Esophagus (tissue), 2 donors: ENCODE data around the gene TTLL12. TPM values are rescaled to one million over a fixed set of nuclear protein-coding genes. Genes with fewer than 3 reads are reported as not detected.

Experiments
- H3K27ac ChIP-seq, 2 donors: one replicate each; pipeline ENCODE4 v1.5.1; 2013; ENCODE audit warnings: low read depth in 2 of 2, mild to moderate bottlenecking in 2 of 2, inconsistent platforms in 1 of 2, low read length in 1 of 2, moderate library complexity in 1 of 2
- H3K27me3 ChIP-seq, 2 donors: one replicate each; pipeline ENCODE4 v1.6.1; 2013; ENCODE audit warnings: low read length in 2 of 2, control low read depth in 1 of 2, mild to moderate bottlenecking in 1 of 2; ENCODE audit not compliant: insufficient read depth in 2 of 2, control insufficient read depth in 1 of 2
- H3K36me3 ChIP-seq, 2 donors: one replicate each; pipeline ENCODE4 v1.6.1; 2013; ENCODE audit warnings: low read length in 1 of 2; ENCODE audit not compliant: control insufficient read depth in 2 of 2, insufficient read depth in 2 of 2
- H3K4me1 ChIP-seq, 2 donors: one replicate each; pipeline ENCODE4 v1.6.1; 2013; ENCODE audit warnings: low read length in 1 of 2; ENCODE audit not compliant: control insufficient read depth in 2 of 2, insufficient read depth in 2 of 2
- H3K4me3 ChIP-seq, 2 donors: one replicate each; pipeline ENCODE4 v1.5.1; 2013; ENCODE audit warnings: low read length in 2 of 2, mild to moderate bottlenecking in 2 of 2, low read depth in 1 of 2, moderate library complexity in 1 of 2
- H3K9me3 ChIP-seq, 2 donors: one replicate each; pipeline ENCODE4 v1.6.1; 2013; ENCODE audit warnings: mild to moderate bottlenecking in 2 of 2, low read depth in 1 of 2, low read length in 1 of 2, moderate library complexity in 1 of 2; ENCODE audit not compliant: control insufficient read depth in 2 of 2, insufficient read depth in 1 of 2
- WGBS, 2 donors: extraction: QIAGEN DNeasy Blood & Tissue Kit; methylation state at CpG; one replicate each; pipeline ENCODE4 v1.1.7; 2013; 5-methylcytosine and 5-hydroxymethylcytosine counted together
- polyA plus RNA-seq, 2 donors: library from polyadenylated mRNA; stranded (reverse); fragments of 200-250 nt; gene quantifications; one replicate each; pipeline ENCODE4 v1.2.3, GENCODE V29; 2013
- donor health status: healthy with polysubstance abuse.
- donor health status: Bipolar disorder and iron deficiency.

Gene TTLL12
- polyA plus RNA-seq, 2 donors, result 79.5 to 96.4 TPM

DNA sequence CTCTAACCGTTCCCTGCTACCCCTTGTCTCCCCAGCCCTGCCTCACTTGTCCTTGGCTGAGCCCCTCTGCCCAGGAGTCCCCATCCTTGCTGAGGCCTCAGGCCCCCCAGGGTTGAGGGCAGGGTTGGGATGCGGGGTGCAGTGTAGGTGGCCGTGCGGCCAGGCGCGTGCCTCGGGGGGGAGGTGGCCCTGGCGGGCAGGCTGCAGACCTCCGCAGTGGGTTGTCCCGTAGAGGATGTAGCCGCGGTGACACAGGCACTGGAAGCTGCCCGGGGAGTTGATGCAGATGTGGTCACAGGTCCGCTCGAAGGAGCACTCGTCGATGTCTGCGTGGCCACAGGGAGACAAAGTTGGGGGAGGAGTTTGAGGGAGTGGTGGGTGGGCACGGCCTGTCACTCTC is 41.9 kb upstream of the TTLL12 start:
- Histone ChIP-seq H3K9me3 (no peaks in the 10 kb centered on the region), H3K4me1 (no peaks in the 10 kb centered on the region), H3K27me3 (no peaks in the 10 kb centered on the region), H3K4me3 (no peak overlapping the region), H3K27ac (no peak overlapping the region), H3K36me3 (no peaks in the 10 kb centered on the region)
- WGBS, 2 donors, result 84 to 85% methylated on average over 19 of the region's 19 CpGs

DNA sequence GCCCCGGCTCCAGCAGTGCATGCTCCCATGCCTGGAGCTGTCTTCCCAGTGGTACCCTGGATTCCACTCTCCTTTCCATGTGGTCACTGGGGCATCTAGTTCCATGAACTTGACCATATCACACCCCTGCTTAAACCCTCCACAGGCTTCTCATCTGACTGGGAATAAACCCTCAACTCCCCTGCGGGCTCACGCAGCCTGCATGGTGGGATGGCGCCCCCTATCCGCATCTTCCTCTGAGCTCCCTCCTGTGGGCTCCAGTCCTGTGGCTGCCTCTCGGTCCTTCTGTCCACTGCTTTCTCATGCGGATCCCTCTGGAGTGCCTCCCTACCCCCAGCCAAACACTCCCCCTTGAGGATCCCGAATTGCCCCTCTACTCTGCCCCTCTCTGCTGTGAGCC is 41.4 kb upstream of the TTLL12 start:
- no peak overlapping the region for H3K4me3 ChIP-seq
- H3K27ac ChIP-seq, result no peak overlapping the region
- H3K4me1 ChIP-seq, result no peaks in the 10 kb centered on the region
- H3K36me3 ChIP-seq, result no peaks in the 10 kb centered on the region
- no peaks in the 10 kb centered on the region for H3K27me3 ChIP-seq
- 69 to 73% methylated on average over 8 of the region's 8 CpGs for WGBS, 2 donors
- no peaks in the 10 kb centered on the region for H3K9me3 ChIP-seq

DNA sequence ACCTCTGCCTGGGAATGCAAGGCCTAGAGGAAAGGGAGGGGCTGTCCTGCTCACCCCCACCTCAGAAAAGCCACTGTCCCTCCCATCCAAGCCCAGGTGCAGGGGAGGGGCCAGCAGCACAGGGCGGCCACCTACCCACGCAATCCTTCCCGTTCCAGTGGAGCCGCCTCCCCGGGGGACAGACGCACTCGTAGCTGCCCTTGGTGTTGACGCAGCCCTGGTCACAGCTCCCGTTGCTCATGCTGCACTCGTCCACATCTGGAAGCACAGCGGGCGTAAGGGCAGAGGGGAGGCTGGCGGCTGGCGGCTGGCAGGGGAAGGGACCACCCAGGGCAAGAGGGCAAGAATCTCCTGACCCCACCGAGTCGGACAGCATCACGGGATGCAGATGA is 40.3 kb upstream of the TTLL12 start:
- 64 to 67% methylated on average over 17 of the region's 17 CpGs for WGBS, 2 donors
- H3K9me3 ChIP-seq, result no peaks in the 10 kb centered on the region
- no peaks in the 10 kb centered on the region for H3K36me3 ChIP-seq
- no peaks in the 10 kb centered on the region for H3K27me3 ChIP-seq
- H3K4me3 ChIP-seq, result no peak overlapping the region
- H3K4me1 ChIP-seq, result no peaks in the 10 kb centered on the region
- H3K27ac ChIP-seq, result no peak overlapping the region

DNA sequence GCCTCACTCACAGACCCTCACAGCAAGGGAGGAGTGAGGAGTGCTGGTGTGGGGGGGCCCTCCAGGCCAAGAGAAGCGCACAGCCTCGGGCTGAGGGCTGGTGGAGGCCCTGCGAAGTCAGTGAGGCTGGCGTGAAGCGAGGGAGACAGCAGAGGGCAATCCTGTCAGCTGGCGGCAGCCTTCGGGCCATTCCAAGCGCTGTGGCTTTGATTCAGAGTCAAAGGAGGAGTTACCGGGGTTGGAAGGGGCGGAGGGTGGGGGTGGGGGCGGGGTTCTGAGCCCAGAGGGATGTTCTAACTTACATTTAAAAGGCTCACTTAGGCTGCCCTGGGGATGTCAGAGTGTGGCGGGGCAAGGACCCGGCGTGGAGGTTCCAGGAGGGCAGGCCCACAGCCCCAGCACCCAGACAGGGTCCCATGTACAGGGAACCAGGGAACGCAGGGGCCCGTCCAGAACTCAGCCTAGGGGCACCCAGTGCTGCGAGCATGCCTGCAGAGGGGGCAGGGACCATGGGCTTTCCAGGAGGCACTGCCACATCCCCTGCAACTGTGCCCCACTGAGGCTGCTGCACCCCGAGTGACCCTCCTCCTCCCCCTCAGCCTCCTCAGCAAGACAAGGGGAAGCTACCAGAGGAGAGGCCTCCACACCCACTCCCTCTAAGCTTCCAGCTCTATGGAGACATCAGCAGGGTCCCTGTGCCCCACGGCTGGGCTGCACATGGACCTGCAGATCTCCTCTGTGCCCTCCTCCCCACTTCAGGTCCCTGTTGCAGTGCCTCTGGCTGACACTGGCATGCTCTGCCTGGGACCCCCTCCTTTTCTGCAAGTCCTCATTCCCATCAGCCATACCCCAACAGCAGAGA is 39.7 kb upstream of the TTLL12 start:
- Histone ChIP-seq H3K9me3 (no peaks in the 10 kb centered on the region), H3K27me3 (no peaks in the 10 kb centered on the region), H3K36me3 (no peaks in the 10 kb centered on the region), H3K27ac (no peak overlapping the region), H3K4me1 (no peaks in the 10 kb centered on the region), H3K4me3 (no peak overlapping the region)
- 30 to 39% methylated on average over 19 of the region's 19 CpGs for WGBS, 2 donors

DNA sequence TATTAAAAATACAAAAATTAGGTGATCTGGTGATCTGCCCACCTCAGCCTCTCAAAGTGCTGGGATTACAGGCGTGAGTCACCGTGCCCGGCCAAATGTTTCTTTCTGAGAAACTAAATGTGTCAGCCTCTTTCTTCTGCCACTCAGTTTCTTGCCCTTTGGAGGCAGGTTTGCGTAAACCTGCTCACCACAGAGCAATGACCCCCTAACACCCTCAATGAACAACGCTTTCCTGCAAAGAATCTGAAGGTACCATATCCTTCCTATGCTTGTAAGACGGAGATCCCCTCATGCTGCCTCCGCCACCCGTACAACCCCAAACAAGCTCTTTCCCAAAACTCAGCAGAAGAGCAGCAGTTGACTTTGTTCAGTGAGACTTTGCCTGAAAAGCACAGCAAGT is 38.7 kb upstream of the TTLL12 start:
- Histone ChIP-seq H3K4me1 (no peaks in the 10 kb centered on the region), H3K4me3 (no peak overlapping the region), H3K36me3 (no peaks in the 10 kb centered on the region), H3K27ac (no peak overlapping the region), H3K9me3 (no peaks in the 10 kb centered on the region), H3K27me3 (no peaks in the 10 kb centered on the region)
- WGBS, 2 donors, result 90 to 92% methylated on average over 8 of the region's 8 CpGs

DNA sequence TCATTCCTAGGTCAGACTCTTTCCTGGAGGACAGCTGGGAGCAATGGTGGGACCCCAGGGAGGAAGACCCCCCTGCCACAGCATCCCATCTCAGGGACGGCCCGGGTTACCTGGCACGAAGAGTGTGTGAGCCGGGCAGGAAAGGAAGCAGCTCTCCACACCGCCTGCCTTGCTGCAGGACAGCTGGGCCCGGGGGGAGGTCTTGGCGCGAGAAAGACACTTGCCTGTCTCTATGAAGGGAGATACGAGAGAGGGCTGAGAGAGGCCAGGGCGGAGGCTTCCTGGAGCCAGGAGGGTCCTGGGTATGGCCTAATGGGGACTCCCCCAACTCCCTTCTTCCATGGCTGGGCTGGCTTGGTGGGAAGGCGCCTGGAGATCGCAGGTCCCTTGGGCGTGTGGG is 36.1 kb upstream of the TTLL12 start:
- H3K36me3 ChIP-seq, result no peaks in the 10 kb centered on the region
- 85 to 89% methylated on average over 13 of the region's 13 CpGs for WGBS, 2 donors
- no peaks in the 10 kb centered on the region for H3K4me1 ChIP-seq
- no peaks in the 10 kb centered on the region for H3K9me3 ChIP-seq
- H3K27me3 ChIP-seq, result no peaks in the 10 kb centered on the region
- no peak overlapping the region for H3K27ac ChIP-seq
- no peak overlapping the region for H3K4me3 ChIP-seq

DNA sequence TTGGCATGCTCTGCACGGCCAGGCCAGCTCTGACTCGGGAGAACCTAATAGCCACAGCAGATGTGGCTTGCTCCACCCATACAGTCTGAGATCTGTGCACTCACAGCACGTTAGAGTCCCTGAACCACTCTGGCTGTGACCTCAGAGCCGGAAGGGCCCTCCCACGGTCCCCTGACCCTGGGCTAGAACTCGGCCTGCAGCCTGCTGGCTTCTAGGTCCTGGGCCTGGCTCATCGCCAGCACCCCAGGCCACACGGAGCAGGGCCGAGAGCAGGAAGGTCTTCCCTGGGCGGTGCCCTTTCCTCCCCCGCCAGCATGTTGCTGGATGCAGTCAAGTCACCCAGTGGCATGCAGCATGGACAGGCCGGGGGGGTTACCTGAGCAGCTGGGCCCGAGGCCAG is 35.3 kb upstream of the TTLL12 start:
- H3K27ac ChIP-seq, result no peak overlapping the region
- H3K27me3 ChIP-seq, result no peaks in the 10 kb centered on the region
- H3K9me3 ChIP-seq, result no peaks in the 10 kb centered on the region
- no peaks in the 10 kb centered on the region for H3K4me1 ChIP-seq
- no peak overlapping the region for H3K4me3 ChIP-seq
- no peaks in the 10 kb centered on the region for H3K36me3 ChIP-seq
- WGBS, 2 donors, result 49 to 58% methylated on average over 13 of the region's 13 CpGs

DNA sequence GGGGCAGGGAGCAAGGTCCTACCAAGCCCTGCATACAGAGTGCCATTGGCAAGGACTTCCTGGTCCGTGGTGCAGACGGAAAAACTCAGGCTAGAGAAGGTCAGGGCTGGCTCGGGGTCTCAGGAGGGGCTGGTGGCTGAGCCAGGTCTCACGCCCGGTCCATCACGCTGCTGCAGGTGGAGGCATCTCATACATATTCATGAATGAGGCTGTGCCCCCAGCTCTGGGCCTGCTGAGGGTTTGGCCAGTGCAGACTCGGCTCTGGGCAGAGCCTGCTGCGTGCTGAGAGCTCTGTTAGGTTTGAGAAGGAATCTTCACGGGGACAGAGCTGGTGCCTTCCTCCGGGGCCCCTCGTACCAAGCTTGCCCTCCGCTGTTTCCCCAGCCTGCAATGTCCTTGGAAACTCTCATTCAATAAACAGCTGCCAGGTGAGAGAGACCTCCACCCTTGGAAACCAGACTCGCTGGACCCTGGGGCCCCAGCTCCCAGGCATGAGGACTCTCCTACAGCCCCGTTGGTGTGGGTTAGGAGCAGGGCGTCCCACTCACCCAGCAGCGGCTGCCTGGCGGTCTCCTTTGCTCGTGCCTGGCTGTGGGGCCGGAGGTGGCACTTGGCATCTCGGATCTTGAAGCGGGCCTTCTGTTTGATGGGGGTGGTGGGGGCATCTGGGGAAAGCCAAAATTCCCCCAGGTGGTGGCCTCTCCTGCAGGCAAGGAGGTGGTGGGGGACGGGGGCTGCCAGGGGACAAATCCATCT is 33.9 kb upstream of the TTLL12 start:
- no peaks in the 10 kb centered on the region for H3K27me3 ChIP-seq
- no peaks in the 10 kb centered on the region for H3K9me3 ChIP-seq
- H3K4me1 ChIP-seq, result no peaks in the 10 kb centered on the region
- no peak overlapping the region for H3K27ac ChIP-seq
- no peak overlapping the region for H3K4me3 ChIP-seq
- WGBS, 2 donors, result 85 to 86% methylated on average over 22 of the region's 22 CpGs
- H3K36me3 ChIP-seq, result no peaks in the 10 kb centered on the region

DNA sequence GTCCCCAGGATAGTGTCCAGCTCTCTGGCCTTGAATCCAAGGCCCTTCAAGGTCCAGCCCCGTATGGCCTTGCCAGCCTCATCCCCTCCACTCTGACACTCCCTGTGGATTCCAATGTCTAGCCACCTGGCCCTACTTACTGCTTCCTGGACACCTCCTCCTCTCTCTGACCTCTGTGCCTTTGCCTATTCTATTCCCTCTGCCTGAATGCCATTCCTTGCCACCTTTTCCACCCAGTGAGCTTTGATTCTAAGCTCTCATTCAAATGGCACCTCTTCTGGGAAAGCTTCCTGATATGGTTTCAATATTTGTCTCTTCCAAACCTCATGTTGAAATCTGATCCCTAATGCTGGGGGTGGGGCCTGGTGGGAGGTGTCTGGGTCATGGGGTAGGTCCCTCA is 31.9 kb upstream of the TTLL12 start:
- no peak overlapping the region for H3K4me3 ChIP-seq
- no peak overlapping the region for H3K27ac ChIP-seq
- no peaks in the 10 kb centered on the region for H3K4me1 ChIP-seq
- H3K36me3 ChIP-seq, result no peaks in the 10 kb centered on the region
- H3K9me3 ChIP-seq, result no peaks in the 10 kb centered on the region
- 80 to 82% methylated on average over 1 of the region's 1 CpG for WGBS, 2 donors
- H3K27me3 ChIP-seq, result no peaks in the 10 kb centered on the region
